GM21723 (cell line): ENCODE results near the gene DNAJA2.
A peak's percentile ranks its signal among the peaks of the same experiment; 100 is the strongest.
"Not testable (repeated sequence)": the region's sequence is repeated elsewhere in the genome, so short reads cannot be mapped to it uniquely, and the experiment has no call there.

ENCODE experiments used
- ATAC-seq: cut with Tn5 transposase; IDR thresholded peaks from one replicate; pipeline ENCODE4 v1.9.1; 2021; ENCODE audit warnings: mild to moderate bottlenecking, moderate library complexity; ENCODE audit not compliant: unreplicated experiment

Gene DNAJA2

DNA sequence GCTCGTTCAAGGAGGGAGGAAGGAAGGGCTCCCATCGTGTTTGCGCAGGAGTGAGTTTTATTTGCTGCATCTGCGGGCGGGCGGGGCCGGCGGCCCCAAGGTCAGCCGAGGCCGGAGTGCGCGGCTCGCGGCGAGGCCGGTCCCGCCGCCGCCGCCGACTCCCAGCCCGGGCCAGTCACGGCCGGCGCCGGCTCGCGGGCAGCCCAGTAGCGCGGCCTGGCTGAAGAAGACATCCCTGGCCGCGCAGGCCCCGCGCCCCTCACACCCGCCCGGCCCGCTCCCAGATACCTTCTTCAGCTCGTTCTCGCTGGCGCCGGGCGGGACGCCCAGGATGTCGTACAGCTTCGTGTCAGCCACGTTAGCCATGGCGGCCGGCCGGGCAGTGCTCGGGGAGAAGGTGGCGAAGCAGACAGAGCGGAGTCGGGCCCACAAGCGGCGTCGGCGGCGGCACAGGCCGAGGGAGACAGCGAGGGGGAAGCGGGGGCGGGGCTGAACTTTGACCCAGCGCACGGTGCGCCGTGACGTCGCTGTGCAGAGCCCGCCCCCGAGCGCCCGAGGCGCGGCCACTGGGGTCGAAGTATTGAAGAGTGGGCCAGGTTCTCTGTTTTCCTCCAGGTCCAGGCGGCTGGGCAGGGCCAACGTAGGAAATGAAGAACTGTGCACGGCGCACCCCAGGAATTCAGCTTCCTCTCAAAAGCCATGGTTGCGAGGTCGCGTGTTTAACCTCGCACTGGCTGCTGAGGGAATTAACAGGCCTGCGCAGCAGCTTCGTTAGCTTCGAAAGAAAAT lies at the start of gene DNAJA2:
Gene DNAJA2 (minus strand): TSS at position 468 of the 789 bp plus-strand sequence. CDS start 102 bp downstream, at position 366.
- ATAC-seq = peak; percentile 85

DNA sequence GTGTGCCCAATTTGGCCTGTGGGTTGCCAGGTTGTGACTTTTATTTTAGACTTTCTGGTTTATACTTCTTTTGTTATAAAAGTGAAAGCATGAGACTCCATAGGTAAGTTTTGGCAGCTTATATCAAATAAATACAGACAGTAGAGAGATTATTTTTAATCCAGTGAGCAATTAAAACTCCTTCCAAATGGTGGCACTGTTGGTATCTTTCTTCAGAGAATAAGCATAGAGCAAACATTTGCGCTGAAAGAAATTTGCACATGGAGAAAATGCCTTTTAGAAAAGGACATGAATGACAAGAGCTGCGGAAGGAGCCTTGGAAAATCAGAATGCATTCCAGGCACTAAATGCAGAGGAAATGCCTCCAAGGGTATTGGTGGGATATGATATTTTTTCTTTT lies 46.1 kb upstream of the DNAJA2 start:
- ATAC-seq = no peak

DNA sequence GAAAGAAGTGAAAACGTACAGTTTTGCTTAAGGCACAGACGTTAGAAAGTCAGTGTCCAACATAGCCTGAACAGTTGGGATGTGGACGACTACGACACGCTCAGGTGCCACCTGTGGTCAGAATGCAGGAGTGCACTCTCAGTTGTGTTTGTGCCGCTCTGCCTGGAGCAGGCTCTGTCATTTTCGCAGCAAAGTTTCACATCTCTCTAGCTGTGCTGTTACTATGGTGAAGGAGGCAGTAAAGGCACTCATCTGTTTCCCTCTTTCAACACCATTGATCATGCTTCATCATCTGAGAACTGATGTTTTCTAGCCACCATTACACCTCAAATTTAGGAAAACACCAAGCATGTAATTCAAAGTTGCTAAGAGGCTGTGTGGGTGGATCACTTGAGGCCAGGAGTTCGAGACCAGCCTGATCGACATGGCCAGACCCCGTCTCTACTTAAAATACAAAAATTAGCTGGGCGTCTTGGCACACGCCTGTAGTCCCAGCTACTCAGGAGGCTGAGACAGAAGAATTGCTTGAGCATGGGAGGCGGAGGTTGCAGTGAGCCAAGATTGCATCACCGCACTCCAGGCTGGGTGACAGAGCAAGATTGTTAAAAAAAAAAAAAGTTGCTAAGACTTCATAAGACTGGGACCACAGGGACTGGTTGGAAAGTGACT lies 44.9 kb upstream of the DNAJA2 start:
- peak; percentile 97 for ATAC-seq

DNA sequence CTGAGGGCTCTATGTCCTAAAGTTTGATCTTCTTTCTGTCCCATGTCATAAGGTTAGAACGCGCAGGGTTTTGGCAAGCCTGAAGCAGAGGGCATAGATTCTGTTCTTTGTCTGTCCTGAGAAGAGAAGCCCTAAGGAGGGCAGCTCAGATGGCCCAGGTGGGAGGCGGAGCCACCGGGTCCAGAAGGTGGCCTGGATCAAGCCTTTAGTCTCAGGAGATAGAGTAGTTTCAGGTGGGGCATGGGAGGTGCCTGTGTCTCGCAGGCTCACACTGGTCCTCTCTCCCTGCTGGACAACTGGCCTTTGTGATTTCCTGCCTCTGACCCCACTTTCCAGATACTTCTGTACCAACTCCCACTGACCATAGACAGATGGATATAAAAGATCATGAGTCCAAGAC lies 44.2 kb upstream of the DNAJA2 start:
- ATAC-seq = no peak

DNA sequence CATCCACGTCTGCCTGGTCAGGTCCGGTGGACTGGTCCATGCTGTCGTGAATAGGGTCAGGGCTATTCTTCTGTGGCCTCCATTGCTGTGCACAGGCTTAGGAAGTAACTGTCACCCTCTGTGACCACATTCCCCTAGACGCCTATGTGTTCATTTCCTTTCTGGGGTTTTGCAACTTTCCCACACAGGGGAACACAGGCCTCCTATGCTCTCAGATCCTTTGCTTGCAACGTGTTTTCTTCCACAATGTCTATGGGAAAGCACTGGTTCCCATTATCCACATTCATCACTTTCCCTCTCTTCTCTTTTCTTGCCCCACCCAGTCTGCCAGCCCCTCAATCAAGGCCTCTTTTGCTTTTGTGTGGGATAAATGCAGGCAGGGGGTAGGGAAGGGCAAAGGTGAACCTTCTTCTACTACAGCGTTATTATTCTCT lies 43.2 kb upstream of the DNAJA2 start:
- ATAC-seq = peak; percentile 64

DNA sequence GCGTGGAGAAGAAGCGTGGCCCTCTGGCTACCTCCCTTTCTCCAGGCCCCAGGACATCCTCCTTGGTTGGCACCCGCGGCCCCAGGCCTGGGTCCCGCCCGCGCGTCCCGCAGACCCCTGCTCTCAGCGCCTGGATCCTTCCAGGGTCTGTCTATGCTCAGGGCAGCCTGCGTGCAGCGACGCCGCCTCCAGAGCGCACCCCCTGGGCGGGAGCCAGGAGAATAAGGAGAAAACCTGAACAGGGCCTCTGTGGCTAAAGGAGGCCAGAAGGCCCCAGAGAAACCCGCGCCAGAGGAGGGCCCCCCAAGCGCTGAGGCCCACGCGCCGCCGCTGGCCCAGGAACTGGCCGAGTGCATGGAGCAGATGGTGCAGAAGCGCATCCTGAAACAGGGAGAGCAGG lies 40.4 kb upstream of the DNAJA2 start:
- no peak for ATAC-seq

DNA sequence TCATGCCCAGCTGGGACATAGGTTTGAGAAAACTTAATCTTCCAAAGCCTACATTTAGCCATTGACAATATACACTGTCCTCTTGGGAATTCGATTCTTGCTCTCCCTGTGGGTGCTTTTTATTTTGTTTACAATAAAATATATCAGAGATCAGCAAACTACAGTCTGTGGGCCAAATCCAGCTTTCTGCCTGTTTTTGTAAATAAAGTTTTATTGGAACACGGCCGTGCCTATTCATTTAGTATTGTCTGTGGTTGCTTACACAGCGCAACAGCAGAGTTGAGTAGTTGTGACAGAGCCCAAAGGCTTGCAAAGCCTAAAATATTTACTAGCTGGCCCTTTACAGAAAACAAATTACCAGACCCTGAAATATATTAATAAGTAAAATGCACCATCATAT lies 39.7 kb upstream of the DNAJA2 start:
- ATAC-seq = no peak

DNA sequence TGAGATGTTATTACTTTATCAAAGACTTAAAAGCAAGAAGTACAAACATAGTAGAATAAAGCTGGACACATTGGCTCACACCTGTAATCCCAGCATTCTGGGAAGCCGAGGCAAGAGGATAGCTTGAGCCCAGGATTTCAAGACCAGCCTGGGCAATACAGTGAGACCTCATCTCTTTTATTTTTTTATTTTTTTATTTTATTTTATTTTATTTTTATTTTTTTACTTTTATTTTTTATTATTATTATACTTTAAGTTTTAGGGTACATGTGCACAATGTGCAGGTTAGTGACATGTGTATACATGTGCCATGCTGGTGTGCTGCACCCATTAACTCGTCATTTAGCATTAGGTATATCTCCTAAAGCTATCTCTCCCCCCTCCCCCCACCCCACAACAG lies 37.3 kb upstream of the DNAJA2 start:
- ATAC-seq = not testable (repeated sequence)

DNA sequence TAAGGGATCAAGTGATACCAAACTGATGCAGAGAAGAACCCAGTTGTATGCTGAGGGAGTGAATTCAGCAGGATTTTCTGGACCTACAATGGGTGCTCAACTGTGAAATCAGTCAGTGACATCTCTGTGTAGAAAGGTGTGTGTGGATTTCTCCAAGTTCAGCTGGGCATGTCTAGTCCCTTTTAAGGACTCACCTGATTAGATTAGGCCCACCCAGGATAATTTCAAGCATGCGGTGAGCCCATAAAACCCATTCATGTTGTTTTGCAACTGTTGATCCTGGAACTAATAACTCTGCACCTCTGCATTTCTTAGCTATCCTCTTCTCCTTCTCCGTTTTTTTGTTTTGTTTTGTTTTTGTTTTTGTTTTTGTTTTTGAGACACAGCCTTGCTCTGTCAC lies 35.1 kb upstream of the DNAJA2 start:
- no peak for ATAC-seq

DNA sequence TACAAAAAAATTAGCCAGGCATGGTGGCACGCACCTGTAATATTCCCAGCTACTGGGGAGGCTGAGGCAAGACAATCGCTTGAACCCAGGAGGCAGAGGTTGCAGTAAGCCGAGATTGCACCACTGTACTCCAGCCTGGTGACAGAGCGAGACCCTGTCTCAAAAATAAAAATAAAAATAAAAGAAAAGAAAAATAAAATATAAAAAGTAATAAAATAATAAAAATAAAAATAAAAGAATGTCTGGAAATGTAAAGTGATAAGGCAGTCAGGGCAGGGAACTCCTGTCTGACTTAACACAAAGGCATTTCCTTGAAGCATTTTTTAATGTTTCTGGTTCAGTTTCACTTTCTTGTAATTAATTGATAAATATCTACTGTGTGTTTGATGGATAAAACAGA lies 34.7 kb upstream of the DNAJA2 start:
- ATAC-seq = no peak

DNA sequence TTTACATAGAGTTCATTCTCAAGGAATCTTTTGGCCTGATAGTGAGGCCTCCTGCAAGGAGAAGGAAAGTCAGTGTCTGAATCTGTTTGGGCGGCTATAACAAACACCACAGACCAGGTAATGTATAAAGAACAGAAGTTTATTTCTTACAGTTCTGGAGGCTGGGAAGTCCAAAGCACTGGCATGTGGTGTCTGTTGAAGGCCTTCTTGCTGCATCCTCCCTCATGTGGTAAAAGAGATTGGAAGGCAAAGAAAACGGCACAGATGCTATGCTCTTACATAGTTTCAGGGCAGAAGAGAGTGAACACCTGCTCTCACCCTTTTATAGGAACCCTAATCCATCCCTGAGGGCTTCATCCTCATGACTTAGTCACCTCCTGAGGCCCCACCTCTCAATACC lies 31.2 kb upstream of the DNAJA2 start:
- no peak for ATAC-seq

DNA sequence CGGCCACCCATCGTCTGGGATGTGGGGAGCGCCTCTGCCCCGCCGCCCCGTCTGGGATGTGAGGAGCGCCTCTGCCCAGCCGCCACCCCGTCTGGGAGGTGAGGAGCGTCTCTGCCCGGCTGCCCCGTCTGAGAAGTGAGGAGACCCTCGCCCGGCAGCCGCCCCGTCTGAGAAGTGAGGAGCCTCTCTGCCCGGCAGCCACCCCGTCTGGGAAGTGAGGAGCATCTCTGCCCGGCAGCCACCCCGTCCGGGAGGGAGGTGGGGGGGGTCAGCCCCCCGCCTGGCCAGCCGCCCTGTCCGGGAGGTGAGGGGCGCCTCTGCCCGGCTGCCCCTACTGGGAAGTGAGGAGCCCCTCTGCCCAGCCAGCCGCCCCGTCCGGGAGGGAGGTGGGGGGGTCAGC lies 26.6 kb upstream of the DNAJA2 start:
- not testable (repeated sequence) for ATAC-seq

DNA sequence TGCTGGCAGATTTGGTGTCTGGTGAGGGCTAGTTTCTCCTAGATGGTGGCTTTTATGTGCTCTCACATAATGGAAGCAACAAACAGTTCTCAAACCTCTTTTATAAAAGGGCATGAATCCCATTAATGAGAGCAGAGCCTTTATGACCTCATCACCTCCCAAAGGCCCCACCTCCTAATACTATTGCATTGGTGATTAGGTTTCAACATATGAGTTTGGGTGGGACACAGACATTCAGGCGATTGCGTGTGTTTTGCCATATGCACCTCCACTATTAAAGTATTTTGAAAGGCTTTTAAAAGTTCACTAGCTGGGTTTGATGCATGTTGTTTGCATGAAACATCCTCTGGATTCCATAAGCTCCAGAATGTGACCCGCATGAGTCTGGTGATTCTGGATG lies 24.4 kb upstream of the DNAJA2 start:
- ATAC-seq = no peak

DNA sequence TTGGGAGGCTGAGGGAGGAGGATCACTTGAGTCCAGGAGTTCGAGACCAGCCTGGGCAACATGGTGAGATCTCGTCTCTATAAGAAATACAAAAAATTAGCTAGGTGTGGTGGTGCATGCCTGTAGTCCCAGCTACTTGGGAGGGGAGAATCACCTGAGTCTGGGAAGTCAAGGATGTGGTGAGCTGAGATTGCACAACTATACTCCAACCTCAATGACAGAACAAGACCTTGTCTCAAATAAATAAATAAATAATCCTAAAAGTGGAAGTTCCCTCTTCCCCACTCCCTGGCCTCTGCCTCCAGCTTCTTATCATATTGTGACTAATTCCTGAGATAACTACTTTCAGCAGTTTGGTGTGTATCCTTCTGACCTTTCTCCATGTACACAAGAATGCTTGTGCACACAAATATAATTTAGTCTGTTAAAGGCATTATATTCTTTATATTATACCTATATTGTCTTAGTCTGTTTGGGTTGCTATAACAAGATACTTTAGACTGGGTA lies 23.5 kb upstream of the DNAJA2 start:
- ATAC-seq = no peak

DNA sequence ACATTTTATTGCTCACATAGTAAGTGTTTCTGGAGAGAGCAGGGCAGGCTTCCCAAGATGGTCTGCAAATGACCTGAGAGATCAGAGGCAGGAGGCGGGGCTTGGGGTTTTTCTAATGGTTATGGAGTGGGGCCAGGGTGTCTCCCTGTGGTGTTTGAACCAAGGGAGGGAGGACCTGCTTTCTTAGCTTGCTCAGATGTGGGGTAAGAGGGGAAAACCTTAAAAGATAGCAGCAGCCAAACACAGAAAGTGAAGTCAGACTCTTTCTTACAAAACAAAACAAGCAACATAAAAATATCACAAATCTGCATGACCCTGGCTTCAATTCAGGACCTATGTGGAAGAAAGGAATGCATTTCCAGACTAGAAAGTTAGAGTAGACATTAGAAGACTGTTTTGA lies 22.9 kb upstream of the DNAJA2 start:
- no peak for ATAC-seq

DNA sequence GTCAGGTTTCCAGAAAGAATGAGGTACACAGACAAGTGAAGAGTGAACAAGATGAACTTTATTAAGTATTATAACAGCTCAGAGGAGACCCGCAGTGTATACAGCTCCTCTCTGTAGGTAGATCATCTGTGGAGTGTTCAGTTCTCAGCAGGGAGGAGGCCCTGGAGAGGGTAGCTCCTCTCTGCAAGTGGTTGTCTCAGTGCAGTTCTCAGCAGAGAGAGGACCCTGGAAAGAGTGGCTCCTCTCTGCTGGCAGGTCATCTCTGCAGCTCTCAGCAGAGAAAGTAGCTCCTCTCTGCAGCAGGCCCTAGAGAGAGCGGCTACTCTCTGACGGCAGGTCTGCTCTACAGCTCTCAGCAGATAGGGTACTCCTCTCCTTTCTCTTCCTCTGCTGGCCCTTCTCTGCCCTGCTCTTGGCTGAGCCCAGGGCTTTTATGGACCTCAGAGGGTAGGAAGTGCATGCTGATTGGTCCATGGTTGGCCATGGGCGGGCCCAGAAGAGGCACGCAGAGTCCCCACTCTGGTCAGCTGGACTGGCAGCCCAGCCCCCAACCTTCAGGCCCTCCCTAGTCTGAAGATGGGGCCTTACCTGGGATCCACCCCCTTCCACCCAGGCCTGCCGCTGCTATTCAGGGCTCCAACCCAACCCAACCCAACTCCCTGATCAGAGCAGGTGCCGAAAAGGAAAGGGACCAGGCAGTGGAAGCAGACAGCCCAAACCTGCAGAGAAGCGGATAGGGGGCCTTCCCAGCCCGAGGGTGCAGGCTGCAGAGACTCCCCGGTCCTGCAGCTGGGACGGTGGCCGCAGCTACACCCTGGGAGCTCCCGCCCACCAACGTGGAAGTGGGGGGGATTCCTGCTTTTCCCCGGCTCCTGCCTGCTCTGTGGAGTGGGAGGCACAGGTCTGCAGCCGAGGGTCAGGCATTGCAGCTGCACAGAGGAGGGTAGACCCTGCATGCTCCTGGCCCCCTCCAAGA lies 18.5 kb upstream of the DNAJA2 start:
- ATAC-seq = no peak

DNA sequence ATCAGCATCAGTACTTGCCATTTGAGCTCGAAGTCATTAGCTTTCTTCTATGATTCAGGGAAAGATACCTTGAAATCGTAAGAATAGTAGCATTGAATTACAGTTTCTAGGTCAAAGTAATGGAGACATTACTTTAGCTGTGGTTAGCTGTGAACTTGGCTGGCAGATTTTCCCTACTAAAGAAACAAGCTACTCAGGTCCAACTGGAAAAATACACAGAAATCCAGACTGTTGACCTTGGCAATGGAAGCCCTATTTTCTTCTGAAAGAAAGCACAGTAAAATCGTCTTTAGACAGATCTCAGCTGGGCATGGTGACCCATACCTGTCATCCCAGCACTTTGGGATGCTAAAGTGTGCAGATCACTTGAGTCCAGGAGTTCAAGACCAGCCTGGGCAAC lies 13.4 kb upstream of the DNAJA2 start:
- no peak for ATAC-seq

DNA sequence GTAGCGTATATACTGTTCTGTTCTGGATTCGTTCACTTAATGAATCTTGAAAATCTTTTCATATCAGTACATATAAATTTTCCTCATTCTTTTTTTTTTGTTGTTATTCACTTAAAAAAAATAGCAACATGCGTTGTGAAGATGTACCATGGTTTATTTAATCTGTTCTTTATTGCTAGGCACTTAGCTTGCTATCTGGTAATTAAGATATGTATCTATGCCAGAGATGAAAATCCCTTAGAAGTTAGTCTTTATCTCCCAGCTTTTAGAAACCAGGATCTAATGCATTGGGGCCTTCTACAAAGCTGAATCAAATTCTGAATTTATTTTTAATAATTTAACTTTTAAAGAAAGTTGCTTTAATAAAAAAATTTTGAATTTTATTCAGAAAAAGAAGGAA lies 13.0 kb upstream of the DNAJA2 start:
- ATAC-seq = no peak

DNA sequence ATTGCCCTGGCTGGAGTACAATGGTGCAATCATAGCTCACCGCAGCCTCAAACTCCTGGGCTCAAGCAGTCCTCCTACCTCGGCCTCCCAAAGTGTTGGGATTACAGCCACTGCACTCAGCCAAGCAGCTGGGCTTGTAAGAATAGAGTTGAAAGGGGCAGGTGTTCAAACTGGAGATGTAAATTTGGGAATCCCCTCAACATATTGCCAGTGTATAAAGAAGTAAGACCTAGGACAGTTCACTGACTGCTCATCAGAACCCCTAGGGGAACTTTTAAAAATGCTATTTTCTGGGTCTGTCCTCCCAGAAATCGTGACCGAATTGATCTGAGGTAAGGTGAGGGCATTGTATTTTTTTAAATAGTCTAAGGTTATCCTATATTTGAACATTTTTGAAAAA lies 8.9 kb upstream of the DNAJA2 start:
- peak; percentile 61 for ATAC-seq

DNA sequence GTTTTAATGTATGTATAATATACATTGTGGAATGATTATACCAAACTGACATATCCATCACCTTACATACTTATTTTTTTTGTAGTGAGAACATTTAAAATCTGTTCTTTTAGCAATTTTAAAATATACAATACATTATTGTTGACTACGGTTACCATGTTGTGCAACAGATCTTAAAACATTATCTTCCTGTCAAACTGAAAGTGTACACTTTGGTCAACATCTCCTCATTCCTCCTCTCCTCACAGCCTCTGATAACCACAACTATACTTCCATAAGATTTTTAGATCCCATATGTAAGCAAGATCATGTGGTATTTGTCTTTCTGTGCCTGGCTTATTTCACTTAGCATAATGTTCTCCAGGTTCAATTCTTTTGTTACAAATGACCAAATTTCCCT lies 7.5 kb upstream of the DNAJA2 start:
- ATAC-seq = no peak

DNA sequence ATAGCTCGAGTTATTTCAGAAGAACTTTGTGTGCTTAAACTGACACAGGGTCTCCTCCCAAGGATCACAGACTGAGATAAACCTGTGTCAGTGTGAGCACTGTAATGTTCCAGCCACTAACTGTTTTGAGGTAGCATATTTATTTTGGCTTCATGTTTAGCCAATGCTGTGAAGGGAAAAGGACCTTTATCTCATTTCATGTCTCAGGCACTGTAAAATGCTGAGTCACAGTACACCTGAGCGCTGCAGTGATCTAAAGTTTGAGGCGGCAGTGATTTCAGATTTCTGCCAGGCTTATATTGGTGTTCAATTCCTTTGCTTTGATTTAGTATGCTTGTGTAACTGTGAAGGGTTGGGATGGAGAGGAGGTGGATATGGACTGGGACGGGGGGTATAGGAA lies 3.1 kb upstream of the DNAJA2 start:
- ATAC-seq = no peak
